Activated T-cell treated with anti-CD3 and anti-CD28 coated beads, Interleukin-2, amount 50 U/mL, for 24 hours (primary cell): Measurements from ENCODE around the gene SPATA32.

Experiments
- DNase-seq: peaks from one replicate; pipeline ENCODE4 v3.0.0-alpha.2; 2020
- H3K27ac Mint-ChIP-seq: 2 replicates; pipeline ENCODE4 v1.8.0; 2020; ENCODE audit warnings: mild to moderate bottlenecking, mixed read lengths
- H3K27me3 Mint-ChIP-seq: 2 replicates; pipeline ENCODE4 v1.8.0; 2020; ENCODE audit warnings: mixed read lengths
- H3K36me3 Mint-ChIP-seq: 2 replicates; pipeline ENCODE4 v1.8.0; 2020; ENCODE audit warnings: low read depth, mixed read lengths
- H3K4me1 Mint-ChIP-seq: 2 replicates; pipeline ENCODE4 v1.8.0; 2020; ENCODE audit warnings: low read depth, mixed read lengths
- H3K4me3 Mint-ChIP-seq: 2 replicates; pipeline ENCODE4 v1.8.0; 2020; ENCODE audit warnings: mild to moderate bottlenecking, moderate library complexity, mixed read lengths
- H3K9me3 Mint-ChIP-seq: 2 replicates; pipeline ENCODE4 v1.8.0; 2020; ENCODE audit warnings: mixed read lengths

The SPATA32 gene

DNA sequence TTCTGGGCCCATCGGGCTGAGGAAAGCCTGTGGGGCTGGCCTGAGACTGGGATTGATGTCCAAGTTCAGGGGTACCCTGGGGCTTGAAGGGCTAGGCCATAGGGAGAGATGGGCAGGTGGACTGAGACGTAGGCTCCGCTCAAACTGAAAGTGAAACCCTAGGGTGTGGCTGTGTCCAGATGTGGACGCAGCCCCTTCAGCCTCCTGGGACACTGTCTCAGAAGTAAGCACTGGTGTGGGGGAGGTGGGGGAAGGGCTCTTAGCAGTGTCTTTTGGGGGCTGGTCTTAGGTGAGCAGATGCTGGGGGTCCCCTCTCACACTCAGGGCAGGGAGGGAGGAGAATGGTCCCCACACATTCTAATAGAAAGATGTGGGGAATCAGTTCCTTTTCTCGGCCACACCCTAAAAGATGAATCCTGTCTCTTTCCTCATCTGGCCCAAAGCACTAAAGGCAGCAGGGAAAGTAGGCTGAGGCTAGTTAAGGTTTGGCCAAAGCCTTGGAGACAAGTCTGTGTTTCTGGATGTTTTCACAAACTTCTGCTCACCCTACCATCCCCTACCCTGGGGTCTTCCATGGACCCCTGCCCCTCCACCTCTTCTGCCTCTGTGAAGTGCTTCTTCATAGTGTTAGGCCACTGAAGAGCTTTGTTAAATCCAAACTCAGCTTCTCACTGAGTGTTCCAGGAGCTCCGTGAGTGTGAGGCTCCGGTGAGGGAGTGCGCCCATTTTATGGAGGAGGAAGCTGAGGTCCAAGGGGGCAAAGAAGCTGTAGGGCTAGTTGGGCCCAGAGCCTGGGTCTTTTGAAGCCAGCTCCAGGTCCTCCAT lies 34.6 kb downstream of the SPATA32 start:
- Mint-ChIP-seq H3K27me3 (no peaks in the 10 kb centered on the region), H3K4me1 (peaks cover 87% of the 10 kb centered on the region)

DNA sequence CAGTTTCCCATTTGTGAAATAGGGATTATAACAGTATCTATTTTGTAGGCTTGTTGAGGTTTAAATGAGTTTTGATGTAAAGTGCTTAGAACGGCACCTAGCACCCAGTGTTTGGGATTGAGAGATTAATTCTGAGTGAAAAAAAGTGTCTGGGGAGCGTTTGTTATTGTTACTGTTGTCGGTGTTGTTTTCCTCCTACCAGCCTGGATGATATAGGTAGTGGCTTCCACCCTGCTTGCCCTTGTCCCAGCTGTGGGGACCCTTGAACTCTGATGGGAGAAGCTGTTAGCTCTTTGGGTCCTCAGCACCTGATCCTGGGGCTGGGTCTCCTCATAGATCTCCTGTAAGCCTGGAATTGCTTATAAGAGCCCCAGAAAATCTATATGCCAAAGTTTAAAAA lies 35.3 kb downstream of the SPATA32 start:
- Mint-ChIP-seq H3K9me3 (no peaks in the 10 kb centered on the region), H3K4me1 (peaks cover 80% of the 10 kb centered on the region), H3K36me3 (peaks cover 54% of the 10 kb centered on the region), H3K27ac (peak overlapping the region; percentile 99), H3K4me3 (peak overlapping the region; percentile 98), H3K27me3 (no peaks in the 10 kb centered on the region)
- DNase-seq = peak; percentile 40

More for the DNA sequence above, 34.6 kb downstream of the SPATA32 start:
- DNase-seq = peak; percentile 69
- Mint-ChIP-seq H3K27ac (peak overlapping the region; percentile 99), H3K36me3 (peaks cover 60% of the 10 kb centered on the region), H3K4me3 (peak overlapping the region; percentile 98), H3K9me3 (no peaks in the 10 kb centered on the region)

DNA sequence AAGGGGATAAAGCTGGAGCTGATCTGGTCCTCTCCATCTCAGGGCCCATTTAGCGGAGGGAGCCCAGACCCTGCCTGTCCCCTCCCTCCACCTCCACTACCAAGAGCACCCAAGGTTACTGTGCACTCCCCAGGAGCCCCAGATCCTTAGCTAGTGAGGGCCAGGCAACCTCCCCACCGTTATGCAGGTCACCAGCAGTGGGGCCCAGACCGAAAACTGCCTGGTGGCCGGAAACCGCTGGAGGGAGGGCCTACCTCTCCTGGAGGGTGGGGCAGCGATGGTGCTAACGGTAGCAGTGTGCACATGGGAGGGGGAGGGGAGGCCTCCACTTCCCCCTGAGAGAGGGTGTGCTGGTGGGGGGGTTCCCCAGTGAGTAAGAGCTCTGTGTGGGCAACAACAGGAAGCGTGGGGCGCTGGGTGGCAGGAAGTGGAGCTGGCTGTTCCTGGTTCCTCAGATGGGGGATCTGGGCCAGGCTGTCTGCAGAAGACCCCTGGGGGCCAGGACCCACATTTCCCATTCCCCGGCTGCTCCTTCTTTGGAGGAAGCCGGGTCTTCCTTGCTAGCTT lies 35.8 kb downstream of the SPATA32 start:
- DNase-seq = peak; percentile 94
- H3K9me3 Mint-ChIP-seq = no peaks in the 10 kb centered on the region
- peaks cover 52% of the 10 kb centered on the region for H3K36me3 Mint-ChIP-seq
- H3K4me1 Mint-ChIP-seq = peaks cover 75% of the 10 kb centered on the region
- no peaks in the 10 kb centered on the region for H3K27me3 Mint-ChIP-seq
- H3K27ac Mint-ChIP-seq = peak overlapping the region; percentile 99
- H3K4me3 Mint-ChIP-seq = peak overlapping the region; percentile 98

DNA sequence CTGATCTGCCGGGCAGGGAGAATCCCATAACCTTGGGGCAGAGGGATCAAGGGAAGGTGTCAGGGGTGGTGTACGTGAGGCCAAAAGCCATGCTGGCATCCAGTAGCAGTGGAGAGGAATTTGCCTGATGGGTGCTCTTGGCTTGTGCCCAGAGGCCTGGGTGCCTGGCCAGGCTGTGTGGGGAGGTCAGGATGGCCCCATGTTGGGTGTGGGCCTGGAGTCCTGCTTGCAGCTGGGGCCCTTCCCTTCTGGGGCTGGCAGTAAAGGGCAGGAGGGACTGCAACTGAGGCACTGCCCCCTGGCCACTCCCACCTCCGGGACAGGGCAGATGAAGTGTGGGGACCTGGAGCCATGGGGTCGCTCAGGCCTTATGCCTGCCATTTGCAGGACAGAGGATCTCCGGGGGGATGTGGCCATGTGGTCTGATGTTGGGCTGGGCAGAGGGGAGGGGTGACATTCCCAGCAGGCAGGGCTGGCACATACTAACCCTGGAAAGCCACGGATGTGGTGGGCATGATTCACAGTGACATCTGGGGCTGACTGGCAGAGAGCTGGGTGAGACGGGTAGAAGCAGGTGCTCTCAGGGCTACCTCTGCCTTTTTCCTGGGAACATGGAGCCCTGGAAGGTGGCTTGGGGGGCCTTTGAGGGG lies 36.7 kb downstream of the SPATA32 start:
- peaks cover 54% of the 10 kb centered on the region for H3K36me3 Mint-ChIP-seq
- H3K4me3 Mint-ChIP-seq = peak overlapping the region; percentile 98
- no peaks in the 10 kb centered on the region for H3K27me3 Mint-ChIP-seq
- peaks cover 73% of the 10 kb centered on the region for H3K4me1 Mint-ChIP-seq
- peak overlapping the region; percentile 99 for H3K27ac Mint-ChIP-seq
- no peaks in the 10 kb centered on the region for H3K9me3 Mint-ChIP-seq
- peak; percentile 77 for DNase-seq

DNA sequence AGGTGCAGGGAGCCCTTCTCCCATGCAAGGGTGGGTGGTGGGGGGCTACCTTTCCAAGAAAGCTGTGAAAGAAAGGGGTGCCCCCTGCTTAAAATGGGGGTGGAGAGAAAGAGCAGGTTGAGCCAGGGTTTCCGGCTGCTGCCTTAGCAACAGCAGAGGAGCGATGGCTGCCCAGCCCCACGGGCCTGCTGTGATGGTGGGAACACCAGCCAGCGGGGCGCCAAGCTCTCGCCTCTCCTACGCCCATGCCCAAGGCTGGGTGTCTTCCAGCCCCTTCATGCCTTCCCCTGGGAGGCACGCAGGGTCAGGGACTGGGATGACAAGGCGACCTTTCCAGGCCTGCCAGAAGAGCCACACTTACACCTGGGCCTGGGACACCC lies 37.2 kb downstream of the SPATA32 start:
- H3K9me3 Mint-ChIP-seq = no peaks in the 10 kb centered on the region
- no peaks in the 10 kb centered on the region for H3K27me3 Mint-ChIP-seq
- peak overlapping the region; percentile 98 for H3K4me3 Mint-ChIP-seq
- H3K4me1 Mint-ChIP-seq = peaks cover 73% of the 10 kb centered on the region
- DNase-seq = peak; percentile 62
- H3K36me3 Mint-ChIP-seq = peaks cover 58% of the 10 kb centered on the region
- H3K27ac Mint-ChIP-seq = peak overlapping the region; percentile 99

DNA sequence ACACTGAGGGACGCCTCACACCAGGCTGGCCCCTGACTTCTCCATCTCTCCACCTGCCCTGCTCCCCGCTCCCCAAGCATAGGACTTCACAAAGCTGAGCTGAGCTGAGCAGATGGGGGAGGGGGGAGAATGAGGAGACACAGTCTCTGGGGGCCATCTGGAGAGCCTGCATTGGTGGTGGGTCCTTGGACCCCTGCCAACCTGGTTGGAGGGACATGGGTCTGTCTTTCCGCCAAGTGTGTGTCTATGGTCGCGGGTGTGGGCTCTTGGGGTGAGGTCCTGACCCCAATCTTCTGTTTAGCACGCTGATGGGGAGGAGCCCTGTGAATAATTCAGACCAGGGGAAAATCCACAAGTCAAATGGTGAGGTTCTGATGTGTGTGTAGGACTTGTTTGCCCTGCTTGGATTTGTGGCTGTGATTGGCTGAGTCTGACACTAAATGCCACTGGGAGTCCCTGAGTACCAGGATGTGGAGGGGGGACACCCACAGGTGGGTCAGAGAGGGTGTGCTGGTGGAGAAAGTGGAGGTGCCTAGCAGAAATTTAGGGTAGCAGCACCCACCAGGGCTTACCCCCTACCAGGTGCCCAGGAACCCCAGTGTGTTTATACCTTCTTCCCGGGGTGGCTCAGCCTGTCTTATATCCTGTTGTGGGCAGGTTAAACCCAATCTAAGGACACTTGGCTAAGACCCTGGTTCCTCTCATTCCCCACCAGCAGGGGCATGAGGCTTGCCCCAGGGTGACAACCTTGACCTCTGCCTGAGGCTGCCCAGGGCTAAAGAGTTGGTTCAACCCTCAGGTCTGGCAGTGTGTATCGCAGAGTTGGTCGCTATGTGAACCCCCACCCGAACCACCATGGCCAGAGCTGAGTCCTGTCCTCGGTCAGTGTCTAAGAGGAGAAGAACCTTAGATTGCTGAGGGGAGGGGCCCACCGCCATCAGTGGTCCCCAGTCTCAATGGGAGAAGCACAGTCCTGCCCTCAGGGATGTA lies 38.1 kb downstream of the SPATA32 start:
- no peaks in the 10 kb centered on the region for H3K9me3 Mint-ChIP-seq
- no peaks in the 10 kb centered on the region for H3K27me3 Mint-ChIP-seq
- H3K27ac Mint-ChIP-seq = peak overlapping the region; percentile 99
- peak; percentile 80 for DNase-seq
- peaks cover 66% of the 10 kb centered on the region for H3K36me3 Mint-ChIP-seq
- H3K4me1 Mint-ChIP-seq = peaks cover 74% of the 10 kb centered on the region
- H3K4me3 Mint-ChIP-seq = peak overlapping the region; percentile 98

DNA sequence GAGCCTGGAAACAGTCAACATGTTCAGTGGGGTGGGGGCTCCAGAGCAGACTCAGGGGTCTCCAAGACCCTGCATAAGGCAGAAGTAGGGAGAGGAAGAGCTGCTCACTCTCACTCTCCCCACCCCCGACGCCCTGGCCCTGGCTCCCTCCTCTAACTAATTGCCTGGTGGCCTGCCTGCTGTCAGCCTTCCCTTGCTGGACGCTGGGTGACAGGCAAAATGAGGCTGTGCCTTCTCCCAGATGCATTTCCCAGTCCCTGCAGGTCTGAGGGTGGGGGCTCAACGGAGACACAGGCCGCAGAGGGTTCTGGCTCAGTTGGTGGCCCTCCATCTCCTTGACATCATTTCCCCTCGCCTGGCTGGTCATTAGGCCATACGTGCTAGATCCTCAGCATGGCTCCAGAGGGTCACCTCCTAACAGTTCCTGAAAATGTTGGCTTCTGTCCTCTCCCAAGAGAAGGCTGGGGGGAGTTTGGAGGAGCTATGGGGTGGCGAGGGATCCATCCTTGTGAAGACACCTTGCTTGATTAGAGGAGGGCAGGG lies 38.8 kb downstream of the SPATA32 start:
- DNase-seq = no peak
- H3K36me3 Mint-ChIP-seq = peaks cover 67% of the 10 kb centered on the region
- H3K4me1 Mint-ChIP-seq = peaks cover 69% of the 10 kb centered on the region
- peak overlapping the region; percentile 98 for H3K4me3 Mint-ChIP-seq
- H3K9me3 Mint-ChIP-seq = no peaks in the 10 kb centered on the region
- H3K27me3 Mint-ChIP-seq = no peaks in the 10 kb centered on the region
- H3K27ac Mint-ChIP-seq = peak overlapping the region; percentile 99

DNA sequence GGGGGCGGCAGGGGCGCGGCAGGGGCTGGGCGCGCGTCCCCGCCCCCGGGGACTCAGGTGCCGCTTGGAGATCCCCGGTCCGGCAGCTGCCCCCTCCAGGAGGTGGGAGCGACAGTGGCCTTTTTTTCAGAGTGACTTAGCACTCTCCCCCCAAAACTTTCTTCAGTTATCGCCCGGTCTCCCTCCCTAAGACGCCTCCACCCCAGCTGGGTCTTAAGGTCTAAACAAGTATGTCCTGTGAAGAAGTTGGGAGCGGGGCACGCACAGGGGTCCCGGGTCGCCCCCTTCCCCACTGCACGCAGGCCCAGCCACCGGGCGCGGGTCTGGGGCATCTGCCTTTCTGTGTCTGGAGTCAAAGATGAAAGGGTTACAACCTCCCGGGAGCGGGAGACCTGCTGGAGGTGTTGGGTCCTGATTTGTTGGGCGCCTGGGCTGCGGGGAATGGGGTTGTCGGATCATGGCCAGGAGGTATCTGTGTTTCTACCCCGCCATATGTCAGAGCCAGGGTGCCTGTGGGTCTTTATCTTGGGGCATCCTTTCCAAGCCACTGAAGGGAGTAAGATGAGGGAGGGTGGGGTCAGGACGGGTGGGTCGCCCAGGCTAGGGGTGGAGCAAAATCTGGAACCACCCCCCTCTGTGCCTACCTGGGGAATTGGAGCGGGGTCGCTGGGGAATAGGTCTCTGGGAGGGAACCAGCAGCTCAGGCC lies 39.5 kb downstream of the SPATA32 start:
- peak overlapping the region; percentile 99 for H3K27ac Mint-ChIP-seq
- H3K36me3 Mint-ChIP-seq = peaks cover 69% of the 10 kb centered on the region
- H3K4me3 Mint-ChIP-seq = peak overlapping the region; percentile 98
- peak; percentile 76 for DNase-seq
- H3K27me3 Mint-ChIP-seq = no peaks in the 10 kb centered on the region
- peaks cover 66% of the 10 kb centered on the region for H3K4me1 Mint-ChIP-seq
- H3K9me3 Mint-ChIP-seq = no peaks in the 10 kb centered on the region

DNA sequence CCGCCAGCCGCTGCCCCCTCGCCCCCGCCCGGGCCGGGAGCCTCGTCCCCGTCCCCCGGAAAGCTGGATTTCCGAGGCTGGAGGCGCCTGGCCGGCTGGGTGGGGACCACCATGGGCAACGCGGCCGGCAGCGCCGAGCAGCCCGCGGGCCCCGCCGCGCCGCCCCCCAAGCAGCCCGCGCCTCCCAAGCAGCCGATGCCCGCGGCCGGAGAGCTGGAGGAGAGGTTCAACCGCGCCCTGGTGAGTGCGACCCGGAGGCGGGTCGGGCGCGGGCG lies 39.9 kb downstream of the SPATA32 start:
- H3K4me3 Mint-ChIP-seq = peak overlapping the region; percentile 98
- H3K27me3 Mint-ChIP-seq = no peaks in the 10 kb centered on the region
- peaks cover 72% of the 10 kb centered on the region for H3K36me3 Mint-ChIP-seq
- H3K4me1 Mint-ChIP-seq = peaks cover 62% of the 10 kb centered on the region
- peak; percentile 55 for DNase-seq
- H3K27ac Mint-ChIP-seq = no peak overlapping the region
- H3K9me3 Mint-ChIP-seq = no peaks in the 10 kb centered on the region

DNA sequence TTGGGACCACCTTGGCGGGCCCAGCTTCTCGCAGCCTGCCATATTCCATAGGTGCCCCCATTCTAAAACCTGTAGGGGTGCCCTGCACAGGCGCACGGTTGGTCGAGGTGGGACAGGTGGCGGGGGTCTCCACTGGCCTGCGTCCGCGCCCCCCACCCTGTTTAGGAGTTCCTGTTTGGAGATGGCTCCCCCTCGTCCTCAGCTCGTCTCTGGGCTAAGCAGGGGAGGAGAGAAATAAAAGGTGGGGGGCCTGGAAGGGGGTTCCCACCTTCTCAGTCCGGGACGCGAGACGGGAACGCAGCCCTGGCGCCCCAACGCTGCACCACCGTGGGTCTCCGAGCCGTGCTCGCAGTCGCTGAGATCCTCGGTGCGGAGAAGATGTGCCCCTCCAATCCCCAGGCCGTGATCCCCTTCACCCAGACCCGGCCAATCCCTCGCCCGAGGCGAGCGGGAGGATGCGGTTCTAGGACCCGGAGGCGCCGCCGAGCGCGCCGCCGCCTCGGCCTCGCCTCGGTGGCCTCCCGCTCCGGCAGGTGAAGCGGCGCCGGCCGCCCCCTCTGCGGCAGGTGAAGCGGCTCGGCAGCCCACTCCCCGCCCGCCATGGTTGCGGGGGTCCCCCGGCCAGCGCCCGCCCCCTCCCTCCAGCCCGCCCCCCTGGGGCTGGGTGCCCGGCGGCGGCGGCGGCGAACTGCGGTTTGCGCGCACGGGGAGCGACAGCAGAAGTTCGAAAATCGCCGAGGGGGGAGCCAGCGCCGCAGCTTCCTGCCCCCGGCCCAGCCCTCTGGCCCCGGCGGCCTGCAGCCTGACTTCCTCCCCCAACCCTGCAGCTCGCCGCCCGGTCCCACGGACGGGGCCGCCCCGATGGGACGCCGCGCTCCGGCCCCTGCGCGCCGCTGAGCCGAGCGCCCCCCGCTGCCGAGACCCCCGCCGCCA lies 40.5 kb downstream of the SPATA32 start, which contains the start of gene FMNL1:
Gene FMNL1, plus strand, starts transcription at position 805 of the 933 bp plus-strand sequence. CDS start 240 bp downstream, outside the sequence.
- peaks cover 72% of the 10 kb centered on the region for H3K36me3 Mint-ChIP-seq
- H3K4me1 Mint-ChIP-seq = peaks cover 62% of the 10 kb centered on the region

DNA sequence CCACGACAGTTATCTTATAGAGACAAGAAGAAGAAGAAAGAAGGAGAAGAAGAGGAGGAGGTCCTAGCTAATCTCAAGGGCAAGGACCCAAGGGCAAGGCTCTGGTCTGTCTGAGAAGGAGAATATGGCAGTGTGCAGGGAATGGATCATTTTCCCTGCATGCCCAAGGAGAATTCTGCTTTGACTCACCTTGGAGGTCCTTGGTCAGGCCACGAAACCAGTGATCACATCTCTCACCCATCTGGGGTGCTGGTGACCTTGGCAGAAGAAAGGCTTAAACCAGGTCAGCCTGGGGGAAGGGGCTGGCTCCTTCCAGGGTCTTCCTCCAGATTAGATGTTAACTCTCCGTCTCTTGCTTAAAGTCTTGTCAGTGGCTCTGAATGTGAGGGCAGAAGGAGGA lies 41.8 kb downstream of the SPATA32 start:
- peaks cover 50% of the 10 kb centered on the region for H3K4me1 Mint-ChIP-seq
- no peak for DNase-seq
- peaks cover 76% of the 10 kb centered on the region for H3K36me3 Mint-ChIP-seq
- peak overlapping the region; percentile 88 for H3K4me3 Mint-ChIP-seq
- no peaks in the 10 kb centered on the region for H3K9me3 Mint-ChIP-seq
- peak overlapping the region; percentile 42 for H3K27ac Mint-ChIP-seq
- H3K27me3 Mint-ChIP-seq = no peaks in the 10 kb centered on the region

More for the DNA sequence above, 40.5 kb downstream of the SPATA32 start, which contains the start of gene FMNL1:
- Mint-ChIP-seq H3K9me3 (no peaks in the 10 kb centered on the region), H3K27me3 (no peaks in the 10 kb centered on the region), H3K4me3 (peak within 1 kb of the TSS; percentile 98), H3K27ac (peak within 1 kb of the TSS; percentile 99)
- DNase-seq = peak; percentile 79

DNA sequence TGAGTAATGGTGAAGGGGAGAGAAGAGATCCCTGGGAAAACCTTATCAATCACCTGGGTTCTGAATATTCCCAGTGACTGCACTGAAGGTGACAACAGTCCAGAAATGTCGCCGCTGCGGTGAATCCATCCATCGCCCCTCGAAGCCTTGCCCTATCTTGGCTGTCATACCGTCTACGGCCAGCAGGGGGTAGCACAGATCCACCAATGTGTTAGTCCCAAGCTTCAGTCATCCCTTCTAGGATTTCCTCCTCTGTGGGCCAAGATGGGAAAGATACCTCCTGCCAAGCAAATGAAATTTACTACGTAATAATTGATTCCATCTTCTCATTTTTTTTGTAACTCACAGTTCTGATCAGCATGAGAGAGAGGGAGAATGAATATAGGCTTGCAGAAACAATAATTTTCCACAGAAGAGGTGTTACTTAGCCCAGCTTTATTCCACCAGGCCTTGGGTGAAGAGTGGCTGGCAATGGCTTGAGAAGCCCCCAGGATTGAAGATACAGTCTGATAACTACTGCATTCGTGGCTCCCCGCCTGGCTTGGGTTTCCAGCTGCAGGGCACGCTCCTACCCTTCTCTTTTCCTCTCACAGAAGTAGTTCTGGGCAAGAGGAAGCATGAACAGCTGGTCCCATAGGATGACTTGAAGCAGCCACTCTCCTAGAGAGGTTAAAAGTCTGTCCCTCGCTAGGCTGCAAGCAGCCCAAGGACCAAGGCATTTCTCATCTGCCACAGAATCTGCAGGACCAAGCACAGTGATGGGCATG lies 42.8 kb downstream of the SPATA32 start:
- peak overlapping the region; percentile 87 for H3K27ac Mint-ChIP-seq
- peak overlapping the region; percentile 88 for H3K4me3 Mint-ChIP-seq

More for the DNA sequence above, 42.8 kb downstream of the SPATA32 start:
- Mint-ChIP-seq H3K4me1 (peaks cover 40% of the 10 kb centered on the region), H3K36me3 (peaks cover 79% of the 10 kb centered on the region), H3K27me3 (no peaks in the 10 kb centered on the region), H3K9me3 (no peaks in the 10 kb centered on the region)
- DNase-seq = peak; percentile 93
